GM18517 (cell line): ENCODE data around the gene AHSA1.
A peak's percentile ranks its signal among the peaks of the same experiment; 100 is the strongest.
"Not testable (repeated sequence)": the region's sequence is repeated elsewhere in the genome, so short reads cannot be mapped to it uniquely, and the experiment has no call there.

Source experiments
- ATAC-seq: cut with Tn5 transposase; IDR thresholded peaks from one replicate; pipeline ENCODE4 v1.9.1; 2021; ENCODE audit warnings: mild to moderate bottlenecking, moderate library complexity; ENCODE audit not compliant: unreplicated experiment

Gene AHSA1

DNA sequence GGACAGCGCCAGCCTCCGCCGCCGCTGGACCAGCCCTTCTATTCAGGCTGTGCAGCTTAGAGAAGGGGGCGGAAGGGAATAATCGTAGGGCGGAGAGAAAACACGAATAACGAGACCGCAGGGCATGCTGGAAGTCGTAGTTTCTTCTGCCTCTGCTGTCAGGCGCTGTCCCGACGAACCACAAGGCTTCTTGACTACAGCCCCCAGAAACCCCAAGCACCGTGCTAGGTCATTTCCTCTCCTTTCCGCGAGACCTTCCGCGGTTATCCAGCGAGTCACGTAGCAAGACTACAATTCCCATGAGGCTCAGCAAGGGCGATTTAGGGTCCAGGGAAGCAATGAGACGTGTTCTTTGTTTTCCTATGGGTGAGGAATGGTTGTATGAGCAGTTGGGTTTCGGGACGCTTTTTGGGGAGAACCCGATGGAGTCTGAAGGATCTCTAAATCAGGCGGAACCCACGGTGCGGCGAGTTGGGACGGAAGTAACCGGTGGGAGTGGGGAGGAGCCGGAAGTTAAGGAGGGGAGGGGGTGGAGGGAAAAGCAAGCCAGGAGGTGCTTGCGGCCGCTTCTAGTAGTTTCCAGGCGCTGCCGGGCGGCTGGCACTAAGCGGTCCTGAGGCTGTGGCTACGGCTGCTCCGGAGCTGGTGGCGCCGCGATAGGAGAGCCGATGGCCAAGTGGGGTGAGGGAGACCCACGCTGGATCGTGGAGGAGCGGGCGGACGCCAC is at the start of gene AHSA1, which contains the start of gene VIPAS39:
Gene AHSA1, plus strand, starts transcription at position 572 of the 727 bp plus-strand sequence. Its CDS starts 97 bp downstream, at position 669.
Gene VIPAS39, minus strand, starts transcription at position 80 of the 727 bp plus-strand sequence. CDS start 3,499 bp downstream, outside the sequence.
- ATAC-seq = peak; percentile 93

DNA sequence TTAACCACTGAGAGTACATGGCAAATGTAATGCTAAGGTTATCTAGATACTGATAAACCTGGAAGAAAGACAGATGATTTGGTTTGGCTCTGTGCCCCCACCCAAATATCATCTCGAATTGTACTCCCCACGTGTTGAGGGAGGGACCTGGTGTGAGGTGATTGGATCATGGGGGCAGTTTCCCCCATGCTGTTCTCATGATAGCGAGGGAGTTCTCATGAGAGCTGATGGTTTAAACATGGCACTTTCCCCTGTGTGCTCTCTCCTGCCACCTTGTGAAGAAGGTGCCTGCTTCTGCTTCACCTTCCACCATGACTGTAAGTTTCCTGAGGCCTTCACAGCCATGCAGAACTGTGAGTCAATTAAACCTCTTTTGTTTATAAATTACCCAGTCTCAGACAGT is 48.8 kb upstream of the AHSA1 start:
- ATAC-seq = no peak

DNA sequence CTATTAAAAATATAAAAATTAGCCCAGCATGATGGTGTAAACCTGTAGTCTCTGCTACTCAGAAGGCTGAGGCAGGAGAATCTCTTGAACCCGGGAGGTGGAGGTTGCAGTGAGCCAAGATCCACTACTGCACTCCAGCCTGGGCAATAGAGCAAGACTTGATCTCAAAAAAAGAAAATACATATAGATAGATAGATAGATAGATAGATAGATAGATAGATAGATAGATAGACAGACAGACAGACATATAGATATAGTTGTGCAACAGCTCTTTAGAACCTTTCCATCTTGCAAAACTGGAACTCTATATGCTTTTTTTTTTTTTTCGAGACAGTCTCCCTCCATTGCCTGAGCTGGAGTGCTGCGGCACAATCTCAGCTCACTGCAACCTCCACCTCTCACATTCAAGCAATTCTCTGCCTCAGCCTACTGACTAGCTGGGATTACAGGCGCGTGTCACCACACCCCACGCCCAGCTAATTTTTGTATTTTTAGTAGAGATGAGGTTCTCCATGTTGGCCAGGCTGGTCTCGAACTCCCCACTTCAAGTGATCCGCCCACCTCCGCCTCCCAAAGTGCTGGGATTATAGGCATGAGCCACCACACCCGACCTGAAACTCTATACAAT is 42.4 kb upstream of the AHSA1 start:
- ATAC-seq = not testable (repeated sequence)

DNA sequence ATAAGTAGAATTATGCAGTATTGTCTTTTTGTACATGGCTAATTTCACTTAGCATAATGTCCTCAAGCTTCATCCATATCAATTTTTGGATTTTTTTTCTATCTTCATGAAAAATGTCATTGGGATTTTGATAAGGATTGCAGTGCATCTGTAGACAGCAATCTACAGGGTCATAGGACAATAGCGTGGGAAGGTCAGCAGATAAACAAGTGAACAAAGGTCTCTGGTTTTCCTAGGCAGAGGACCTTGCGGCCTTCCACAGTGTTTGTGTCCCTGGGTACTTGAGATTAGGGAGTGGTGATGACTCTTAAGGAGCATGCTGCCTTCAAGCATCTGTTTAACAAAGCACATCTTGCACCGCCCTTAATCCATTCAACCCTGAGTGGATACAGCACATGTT is 41.8 kb upstream of the AHSA1 start:
- not testable (repeated sequence) for ATAC-seq

DNA sequence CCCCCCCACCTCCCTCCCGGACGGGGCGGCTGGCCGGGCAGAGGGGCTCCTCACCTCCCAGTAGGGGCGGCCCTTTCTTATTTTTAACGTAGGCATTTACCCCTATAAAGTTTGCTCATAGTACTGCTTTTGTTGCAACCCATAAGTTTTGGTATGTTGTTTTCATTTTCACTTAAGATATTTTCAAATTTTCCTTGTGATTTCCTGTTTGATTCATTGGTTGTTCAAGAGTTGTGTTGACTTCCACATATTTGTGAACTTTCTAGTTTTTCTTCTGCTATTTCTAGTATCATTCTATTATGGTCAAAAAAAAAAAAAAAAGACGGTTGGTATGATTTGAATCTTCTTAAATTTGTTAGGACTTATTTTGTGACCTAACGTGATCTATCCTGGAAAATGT is 41.1 kb upstream of the AHSA1 start:
- ATAC-seq = no peak

DNA sequence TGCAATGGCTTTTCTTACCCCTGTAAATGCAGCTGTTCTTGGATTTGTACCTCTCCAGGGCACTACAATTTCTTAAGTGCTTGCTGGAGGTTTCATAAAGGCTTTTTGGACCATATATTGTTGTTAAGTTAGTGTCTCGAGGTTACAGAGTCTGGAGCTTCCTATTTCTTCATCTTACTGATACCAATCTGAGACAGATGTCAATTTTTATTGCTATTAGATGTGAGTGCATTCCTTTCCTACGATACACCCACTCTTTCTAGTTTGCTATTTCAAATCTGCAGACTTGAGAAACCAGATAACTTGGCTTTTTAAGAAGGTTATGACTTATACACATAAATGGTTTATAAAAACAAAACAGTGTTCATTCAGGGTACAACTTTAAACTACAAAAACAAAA is 36.7 kb upstream of the AHSA1 start:
- no peak for ATAC-seq

DNA sequence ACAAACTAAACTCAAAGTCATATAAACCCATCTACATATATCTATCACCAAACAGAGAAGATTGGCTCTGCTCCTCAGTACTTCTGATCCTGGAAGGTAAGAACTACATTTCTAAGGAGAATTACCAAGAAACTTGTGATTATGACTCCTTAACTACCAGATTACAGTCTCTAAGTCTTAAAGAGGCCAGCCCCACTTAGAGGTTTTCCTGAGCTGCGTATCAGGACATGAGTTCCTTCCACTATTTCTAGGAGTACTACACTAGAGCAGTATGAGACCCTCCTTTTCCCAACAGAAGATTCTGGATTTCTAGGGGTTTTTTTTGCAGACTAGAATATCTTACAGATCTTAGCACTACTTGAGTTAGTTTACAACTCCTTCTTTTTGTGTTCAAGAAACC is 34.5 kb upstream of the AHSA1 start, which contains the start of gene NOXRED1:
Gene NOXRED1, minus strand, starts transcription at position 101 of the 400 bp plus-strand sequence. CDS start 634 bp downstream, outside the sequence.
- ATAC-seq = no peak

DNA sequence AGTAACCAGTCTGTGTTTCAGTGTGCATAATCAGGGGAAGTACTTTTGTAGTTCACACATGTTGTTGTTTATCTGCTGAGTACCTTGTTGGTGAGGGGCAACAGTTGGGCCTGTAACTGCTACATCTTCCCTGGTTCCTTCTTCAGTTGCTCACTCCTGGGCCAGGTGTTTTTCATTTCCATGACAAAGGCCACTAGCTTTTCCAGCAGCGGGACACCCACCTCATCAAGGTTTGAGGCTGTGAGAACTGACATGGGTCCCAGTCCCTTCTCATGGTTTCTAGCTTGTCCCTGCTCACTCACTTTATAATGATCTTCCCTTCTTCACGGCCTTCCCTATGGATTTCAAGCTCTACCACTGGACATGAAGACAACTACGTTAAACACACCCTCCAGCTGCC is 33.0 kb upstream of the AHSA1 start:
- no peak for ATAC-seq

DNA sequence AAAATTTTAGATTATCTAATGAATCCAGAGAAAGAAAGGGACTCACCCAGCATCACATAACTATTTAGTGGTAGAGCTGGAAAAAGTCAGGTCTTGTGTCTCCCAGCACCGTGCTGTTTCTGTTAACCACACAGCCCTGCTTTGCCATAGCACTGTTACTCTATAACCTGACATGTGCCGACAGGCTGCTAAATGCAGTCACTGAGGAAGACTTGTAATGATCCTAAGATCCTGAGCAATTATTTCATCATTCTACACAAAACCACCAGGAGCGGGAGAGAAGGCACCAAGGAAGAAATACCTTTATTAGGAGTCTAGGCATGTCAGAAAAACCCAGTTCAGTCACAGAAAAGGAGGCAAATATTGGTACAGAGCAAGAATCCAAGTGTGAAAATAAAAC is 31.5 kb upstream of the AHSA1 start:
- ATAC-seq = no peak

DNA sequence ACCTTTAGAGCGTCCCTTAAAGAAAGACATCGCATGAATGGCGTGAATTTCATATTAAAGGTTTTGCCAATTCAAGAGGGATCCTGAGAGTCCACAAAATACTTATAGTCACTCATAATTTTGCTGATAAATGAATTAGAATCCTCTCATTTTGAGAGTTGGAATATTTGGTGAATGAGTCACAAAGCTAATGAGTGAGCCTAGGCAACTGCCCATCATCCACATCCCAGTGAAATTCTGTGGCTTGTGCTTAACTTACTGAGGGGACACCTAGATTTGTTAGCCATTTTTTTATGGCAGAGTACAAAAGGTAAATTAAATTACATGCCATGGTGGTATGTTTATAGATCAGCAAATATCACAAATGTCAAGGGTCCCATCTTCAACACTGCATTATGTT is 21.9 kb upstream of the AHSA1 start:
- ATAC-seq = no peak

DNA sequence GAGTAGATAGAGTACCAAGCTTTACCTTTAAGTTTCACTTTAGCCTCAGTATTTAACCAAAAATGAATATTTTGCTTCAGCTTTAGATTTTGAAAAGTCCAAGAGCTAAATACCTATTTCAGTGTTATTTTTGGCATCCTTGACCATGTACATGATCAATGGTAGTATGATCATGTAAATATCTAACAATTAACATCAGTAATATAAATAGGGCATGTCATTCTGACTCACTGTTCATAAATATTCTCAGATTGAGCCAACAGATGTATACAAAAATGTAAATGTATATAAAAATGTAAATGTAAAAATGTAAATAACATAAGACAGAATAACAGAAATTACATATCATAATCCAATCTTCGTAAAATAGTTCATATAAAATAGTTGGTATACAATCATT is 19.3 kb upstream of the AHSA1 start:
- no peak for ATAC-seq

DNA sequence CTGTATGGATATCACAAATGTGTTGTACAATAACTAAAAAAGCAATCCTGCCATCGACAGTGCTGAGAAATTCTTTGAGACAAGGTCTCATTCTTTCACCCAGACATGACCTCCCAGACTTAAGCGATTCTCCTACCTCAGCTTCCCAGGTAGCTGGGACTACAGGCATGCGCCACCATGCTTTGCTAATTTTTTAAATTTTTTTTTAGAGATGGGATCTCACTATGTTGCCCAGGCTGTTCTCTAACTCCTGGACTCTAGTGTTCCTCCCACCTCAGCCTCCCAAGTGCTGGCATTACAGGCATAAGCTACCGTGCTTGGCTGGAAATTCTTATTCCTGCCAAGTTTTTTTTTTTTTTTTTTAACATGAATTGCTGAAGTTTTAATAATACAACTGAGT is 18.0 kb upstream of the AHSA1 start:
- no peak for ATAC-seq

DNA sequence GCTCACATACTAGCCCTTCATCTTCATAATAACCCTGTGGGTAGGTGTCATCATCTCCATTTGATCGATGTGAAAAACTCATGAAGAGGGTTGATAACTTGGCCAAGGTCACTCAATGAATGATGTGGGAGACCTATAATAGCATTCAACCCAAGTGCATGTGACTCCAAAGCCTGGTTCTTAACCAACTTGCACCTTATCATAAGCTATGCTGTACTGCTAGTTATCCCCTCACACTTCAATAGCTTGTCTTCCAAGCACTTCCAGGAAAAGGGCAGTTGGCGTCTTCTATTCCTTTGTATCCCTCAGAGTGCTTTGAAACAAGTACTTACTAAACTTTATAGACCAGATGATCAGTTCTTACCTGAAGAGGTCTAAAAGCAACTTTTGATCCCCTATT is 15.7 kb upstream of the AHSA1 start:
- ATAC-seq = no peak

DNA sequence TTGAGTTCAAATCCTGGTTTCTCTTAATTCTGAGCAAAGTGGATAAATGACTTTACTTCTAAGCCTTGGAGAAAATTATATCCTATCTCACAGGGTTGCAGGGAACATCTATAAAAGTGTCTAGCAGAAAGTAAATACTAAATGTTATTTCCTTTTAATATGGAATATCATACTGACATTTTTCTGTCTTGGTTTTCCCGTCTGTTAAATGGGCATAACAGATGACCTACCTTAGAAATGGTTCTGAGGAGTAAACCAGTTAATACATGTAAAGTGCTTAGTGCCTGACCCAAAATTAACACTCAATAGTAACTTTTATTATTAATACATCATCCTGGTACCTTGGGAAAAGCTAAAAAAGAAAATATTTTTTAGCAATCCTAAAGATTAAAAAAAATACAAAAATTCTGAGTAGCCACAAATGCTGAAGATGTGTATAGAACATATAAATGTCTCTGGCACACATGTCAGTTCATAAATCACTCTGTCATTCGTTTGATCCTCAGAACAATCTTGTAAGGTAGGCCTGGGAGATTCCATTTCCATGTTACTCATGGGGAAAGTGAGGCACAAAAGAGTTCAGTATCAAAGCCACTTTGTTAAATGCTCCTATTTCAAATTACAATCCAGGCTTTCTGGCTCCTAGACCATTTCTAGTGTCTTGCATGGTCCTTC is 1.8 kb upstream of the AHSA1 start:
- ATAC-seq = no peak

DNA sequence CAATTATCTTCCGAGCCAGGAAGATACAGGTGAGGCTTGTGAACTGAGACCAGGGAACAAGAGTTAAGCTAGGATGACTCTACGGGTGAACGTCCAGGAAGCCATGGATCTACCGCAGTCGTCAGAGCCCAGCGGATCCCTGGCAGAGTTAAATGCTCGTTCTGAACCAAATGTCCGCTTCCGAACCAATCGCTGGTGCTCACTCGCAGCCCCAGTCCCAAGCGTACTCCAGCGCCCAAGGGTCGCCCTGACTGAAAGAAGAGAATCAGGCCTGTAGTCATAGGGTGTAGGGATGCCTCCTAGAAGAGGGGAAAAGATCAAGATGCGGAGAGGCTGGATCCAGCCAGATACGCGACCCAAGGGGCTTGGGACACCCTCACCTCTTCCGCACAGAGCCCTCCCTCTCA is 775 bp upstream of the AHSA1 start:
- peak; percentile 27 for ATAC-seq

DNA sequence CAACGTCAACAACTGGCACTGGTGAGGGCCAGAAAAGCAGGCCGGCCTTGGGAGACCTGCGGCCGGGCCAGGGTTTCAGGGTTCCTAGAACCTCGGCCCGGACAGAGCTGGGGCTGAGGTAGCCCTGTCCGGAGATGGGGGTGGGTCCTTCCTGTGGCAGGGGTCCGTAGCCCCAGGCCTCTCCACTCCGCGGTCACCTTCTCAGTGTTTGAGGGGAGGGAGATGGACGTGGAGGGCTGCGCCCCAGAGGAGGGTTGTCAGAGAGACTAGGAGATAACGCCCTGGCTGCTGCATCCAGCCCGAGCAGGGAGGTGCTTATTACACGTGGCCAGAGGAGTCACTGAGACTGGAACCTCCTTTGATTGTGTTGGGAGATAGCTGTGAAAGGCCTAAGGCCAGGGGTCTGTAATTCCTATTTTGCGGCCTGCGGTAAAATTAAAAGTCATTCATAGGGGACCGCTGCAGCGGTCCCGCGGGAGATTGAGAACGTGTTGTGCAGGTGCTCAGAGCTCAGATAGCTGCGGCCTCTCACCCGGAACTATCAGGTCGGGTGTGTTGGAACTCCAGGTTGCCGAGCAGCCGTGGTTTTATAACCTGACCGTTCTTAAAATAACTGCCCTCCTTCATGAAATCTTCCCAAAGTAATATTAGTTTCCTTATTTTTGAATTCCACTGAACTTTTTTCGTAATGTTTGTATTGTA is 507 bp downstream of the AHSA1 start:
- peak; percentile 8 for ATAC-seq

DNA sequence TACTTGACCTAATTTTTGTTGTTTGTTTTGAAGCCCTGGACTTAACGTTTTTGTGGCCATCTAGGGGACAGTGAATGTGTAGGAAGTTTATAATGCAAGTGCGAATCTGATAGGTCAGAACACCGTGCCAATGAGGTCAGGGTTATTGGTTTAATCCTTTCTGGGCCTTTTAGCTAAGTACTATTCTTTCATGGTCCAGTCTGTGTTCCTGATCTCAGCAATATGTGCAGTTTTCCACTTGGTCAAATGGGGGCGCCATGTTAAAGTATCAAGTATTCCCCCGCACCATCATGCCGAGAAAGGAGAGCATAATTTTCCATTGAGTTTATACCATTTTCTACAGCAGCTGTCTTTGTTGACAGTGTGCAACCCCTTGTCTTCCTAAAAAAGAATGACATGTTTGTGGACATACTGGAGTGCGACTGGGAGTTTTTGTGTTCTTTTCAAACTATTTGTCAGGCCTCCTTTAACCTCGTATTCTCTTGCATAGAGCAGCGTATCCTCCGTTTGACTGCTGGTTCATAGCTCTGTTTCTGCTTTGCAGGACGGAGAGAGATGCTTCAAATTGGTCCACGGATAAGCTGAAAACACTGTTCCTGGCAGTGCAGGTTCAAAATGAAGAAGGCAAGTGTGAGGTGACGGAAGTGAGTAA is 1.3 kb downstream of the AHSA1 start:
- no peak for ATAC-seq

DNA sequence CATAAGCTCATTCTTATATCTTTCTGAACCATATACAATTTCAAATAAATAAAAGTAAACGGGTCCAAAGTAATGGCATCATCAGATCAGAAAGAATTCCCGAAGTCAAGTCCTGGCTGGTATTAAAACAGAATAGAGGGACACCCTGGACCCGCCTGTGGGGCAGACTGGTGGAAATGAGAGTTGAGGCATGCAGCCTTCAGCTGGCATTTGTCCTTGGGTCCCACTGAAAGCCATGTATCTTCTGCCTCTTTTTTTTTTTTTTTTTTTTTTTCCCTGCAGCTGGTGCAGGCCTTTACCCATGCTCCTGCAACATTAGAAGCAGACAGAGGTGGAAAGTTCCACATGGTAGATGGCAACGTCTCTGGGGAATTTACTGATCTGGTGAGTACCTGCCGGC is 9.9 kb downstream of the AHSA1 start:
- no peak for ATAC-seq

DNA sequence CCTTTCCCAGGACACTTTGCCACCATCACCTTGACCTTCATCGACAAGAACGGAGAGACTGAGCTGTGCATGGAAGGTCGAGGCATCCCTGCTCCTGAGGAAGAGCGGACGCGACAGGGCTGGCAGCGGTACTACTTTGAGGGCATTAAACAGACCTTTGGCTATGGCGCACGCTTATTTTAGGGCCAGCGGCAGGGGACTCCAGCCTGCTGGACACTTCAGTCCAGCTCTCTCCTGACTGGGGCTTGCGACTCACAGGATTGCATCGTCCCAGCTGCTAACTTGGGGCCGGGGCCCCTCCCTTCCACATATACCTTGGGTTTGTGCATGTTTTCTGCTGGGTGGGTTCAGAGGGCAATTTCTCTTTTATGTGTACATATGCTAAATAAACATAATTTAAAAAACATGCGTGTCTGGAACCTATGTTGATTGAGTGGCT is 11.2 kb downstream of the AHSA1 start:
- ATAC-seq = no peak

DNA sequence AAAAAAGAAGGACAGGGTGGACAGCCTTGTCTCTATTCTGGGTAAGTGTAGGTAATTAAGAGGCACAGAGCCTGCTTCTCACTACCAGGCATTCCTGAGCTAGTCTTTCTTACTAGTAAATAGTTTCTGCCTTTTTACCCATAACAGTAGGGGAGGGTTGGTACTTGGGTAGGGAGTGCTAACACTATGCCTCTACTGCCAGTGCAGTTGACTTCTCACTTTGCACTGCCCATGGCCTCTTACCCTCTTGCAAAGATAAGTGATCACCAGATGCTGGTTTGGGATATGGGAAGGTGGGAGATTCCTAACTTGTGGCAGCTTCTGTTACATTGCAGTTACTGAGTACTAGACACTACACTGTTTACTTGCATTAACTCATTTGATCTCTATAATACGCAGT is 11.6 kb downstream of the AHSA1 start:
- no peak for ATAC-seq
